ENCODE measurements around the gene OPCML. TPM values are rescaled to one million over a fixed set of nuclear protein-coding genes. Genes with fewer than 3 reads are reported as not detected.

OPCML gene
- polyA plus RNA-seq, 1 donor from 2014 or later = 11.6 TPM

DNA sequence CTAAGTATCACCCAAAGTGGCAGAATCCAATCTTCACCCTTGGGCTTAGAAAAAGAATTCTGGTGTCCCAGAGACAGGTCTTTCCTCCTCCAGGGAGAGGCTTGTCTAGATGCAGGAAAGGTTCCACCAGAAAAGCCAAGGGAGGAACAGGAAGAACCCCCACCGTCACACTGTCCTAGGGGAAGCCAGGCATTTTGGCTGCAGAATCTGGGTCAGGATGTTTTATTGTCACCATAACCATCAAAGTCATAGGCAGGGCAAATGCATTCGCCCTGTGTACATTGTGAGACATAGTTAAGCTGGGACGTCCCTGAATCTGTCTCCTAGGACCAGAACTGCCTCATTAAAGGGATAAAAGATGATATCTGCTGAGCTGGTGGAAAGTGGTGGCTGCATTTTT lies 590.5 kb downstream of the OPCML start:
- no peak overlapping the region for H3K9ac ChIP-seq (ENCODE audit: low read length)
- H3K27me3 ChIP-seq (ENCODE audit: insufficient read depth, low read depth, low read length) = peaks cover 19% of the 10 kb centered on the region
- H3K9me3 ChIP-seq (ENCODE audit: low read length) = no peaks in the 10 kb centered on the region
- no peak overlapping the region for H3K4me2 ChIP-seq (ENCODE audit: low read length)
- H3F3A ChIP-seq (ENCODE audit: insufficient read depth, low read length, poor library complexity, severe bottlenecking) = no peaks in the 10 kb centered on the region
- TF ChIP-seq, protein P1, sequence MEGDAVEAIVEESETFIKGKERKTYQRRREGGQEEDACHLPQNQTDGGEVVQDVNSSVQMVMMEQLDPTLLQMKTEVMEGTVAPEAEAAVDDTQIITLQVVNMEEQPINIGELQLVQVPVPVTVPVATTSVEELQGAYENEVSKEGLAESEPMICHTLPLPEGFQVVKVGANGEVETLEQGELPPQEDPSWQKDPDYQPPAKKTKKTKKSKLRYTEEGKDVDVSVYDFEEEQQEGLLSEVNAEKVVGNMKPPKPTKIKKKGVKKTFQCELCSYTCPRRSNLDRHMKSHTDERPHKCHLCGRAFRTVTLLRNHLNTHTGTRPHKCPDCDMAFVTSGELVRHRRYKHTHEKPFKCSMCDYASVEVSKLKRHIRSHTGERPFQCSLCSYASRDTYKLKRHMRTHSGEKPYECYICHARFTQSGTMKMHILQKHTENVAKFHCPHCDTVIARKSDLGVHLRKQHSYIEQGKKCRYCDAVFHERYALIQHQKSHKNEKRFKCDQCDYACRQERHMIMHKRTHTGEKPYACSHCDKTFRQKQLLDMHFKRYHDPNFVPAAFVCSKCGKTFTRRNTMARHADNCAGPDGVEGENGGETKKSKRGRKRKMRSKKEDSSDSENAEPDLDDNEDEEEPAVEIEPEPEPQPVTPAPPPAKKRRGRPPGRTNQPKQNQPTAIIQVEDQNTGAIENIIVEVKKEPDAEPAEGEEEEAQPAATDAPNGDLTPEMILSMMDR (IDR thresholded peaks at IDR 0.05; ENCODE audit: poor library complexity, severe bottlenecking) = no peak
- no peak for TF ChIP-seq REST (IDR thresholded peaks at IDR 0.05; ENCODE audit: borderline replicate concordance)
- TF ChIP-seq TAF1 (IDR thresholded peaks at IDR 0.05; ENCODE audit: low read depth) = no peak
- no peak for TF ChIP-seq EZH2 (IDR thresholded peaks at IDR 0.05; ENCODE audit: borderline replicate concordance, insufficient read depth, low read length, poor library complexity, severe bottlenecking)
- TF ChIP-seq RAD21 (conservative IDR thresholded peaks at IDR 0.05) = no peak
- no peak for TF ChIP-seq POLR2AphosphoS5 (IDR thresholded peaks at IDR 0.05)
- no peak for TF ChIP-seq MXI1 (conservative IDR thresholded peaks at IDR 0.05; ENCODE audit: poor library complexity, severe bottlenecking)
- H3K36me3 ChIP-seq (ENCODE audit: insufficient read depth, low read length) = no peaks in the 10 kb centered on the region
- H3K27ac ChIP-seq (ENCODE audit: low read length) = no peak overlapping the region
- peak overlapping the region; percentile 69 for H3K4me3 ChIP-seq (ENCODE audit: low read length)
- H2AFZ ChIP-seq (ENCODE audit: low read depth, low read length) = no peak overlapping the region
- no peaks in the 10 kb centered on the region for H3K9me2 ChIP-seq (ENCODE audit: insufficient read depth, low read length)
- no peaks in the 10 kb centered on the region for H4K20me1 ChIP-seq (ENCODE audit: insufficient read depth)
- H3K79me2 ChIP-seq (replicated peaks; ENCODE audit: insufficient read depth, low read length) = no peaks in the 10 kb centered on the region

DNA sequence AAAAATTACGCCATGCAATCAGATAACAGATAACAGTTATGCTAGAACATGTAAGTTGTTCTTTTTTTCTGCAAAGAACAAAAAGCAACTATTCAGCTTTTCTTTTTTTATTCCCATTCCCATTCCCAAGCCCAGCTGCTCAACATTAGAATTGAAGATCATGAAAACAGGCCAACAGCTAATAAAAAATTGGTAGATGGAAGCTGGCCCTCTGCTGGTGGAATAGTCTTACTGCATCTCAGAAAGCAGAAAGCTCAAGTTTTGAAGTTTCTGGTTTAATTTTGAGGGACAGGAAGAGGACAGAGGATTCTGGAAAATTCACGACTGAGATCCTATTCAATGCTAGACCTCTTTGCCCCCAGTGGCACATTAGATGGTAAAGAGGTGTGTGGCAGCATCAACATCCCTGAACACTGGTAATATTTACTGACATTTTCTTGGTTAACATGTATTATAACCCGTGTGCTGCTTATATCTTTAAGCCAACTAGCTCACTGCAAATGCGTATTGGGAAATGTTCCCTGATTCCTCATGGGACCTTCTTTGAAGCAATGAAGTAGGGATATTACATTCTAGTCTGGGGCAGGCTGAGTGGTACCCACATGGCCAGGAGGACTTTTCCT lies 591.2 kb downstream of the OPCML start:
- Histone ChIP-seq H4K20me1 (ENCODE audit: insufficient read depth) (no peaks in the 10 kb centered on the region), H3F3A (ENCODE audit: insufficient read depth, low read length, poor library complexity, severe bottlenecking) (no peaks in the 10 kb centered on the region), H3K79me2 (replicated peaks; ENCODE audit: insufficient read depth, low read length) (no peaks in the 10 kb centered on the region), H2AFZ (ENCODE audit: low read depth, low read length) (no peak overlapping the region), H3K27ac (ENCODE audit: low read length) (no peak overlapping the region), H3K9ac (ENCODE audit: low read length) (no peak overlapping the region), H3K9me3 (ENCODE audit: low read length) (no peaks in the 10 kb centered on the region), H3K27me3 (ENCODE audit: insufficient read depth, low read depth, low read length) (peaks cover 19% of the 10 kb centered on the region), H3K4me2 (ENCODE audit: low read length) (no peak overlapping the region), H3K9me2 (ENCODE audit: insufficient read depth, low read length) (no peaks in the 10 kb centered on the region), H3K36me3 (ENCODE audit: insufficient read depth, low read length) (no peaks in the 10 kb centered on the region), H3K4me3 (ENCODE audit: low read length) (peak overlapping the region; percentile 69)
- TF ChIP-seq EP300 (conservative IDR thresholded peaks at IDR 0.05; ENCODE audit: poor library complexity, severe bottlenecking) (no peak), MXI1 (conservative IDR thresholded peaks at IDR 0.05; ENCODE audit: poor library complexity, severe bottlenecking) (no peak), TAF1 (IDR thresholded peaks at IDR 0.05; ENCODE audit: low read depth) (no peak), RAD21 (conservative IDR thresholded peaks at IDR 0.05) (peak; percentile 93), SMC3 (conservative IDR thresholded peaks at IDR 0.05; ENCODE audit: poor library complexity) (peak; percentile 95), REST (IDR thresholded peaks at IDR 0.05; ENCODE audit: borderline replicate concordance) (peak; percentile 93), EZH2 (IDR thresholded peaks at IDR 0.05; ENCODE audit: borderline replicate concordance, insufficient read depth, low read length, poor library complexity, severe bottlenecking) (no peak), POLR2AphosphoS5 (IDR thresholded peaks at IDR 0.05) (no peak)
- TF ChIP-seq, protein P1 (IDR thresholded peaks at IDR 0.05; ENCODE audit: poor library complexity, severe bottlenecking) = peak; percentile 90
